Loucy (cell line): ENCODE data around the gene NLRP7.

Experiments used
- EZH2phosphoT487 ChIP-seq: fragments of 200-600 bp; IDR thresholded peaks from 2 replicates; pipeline ENCODE4 v1.6.1; 2018; ENCODE audit warnings: antibody characterized with exemption, mild to moderate bottlenecking, moderate library complexity, borderline replicate concordance
- TF ChIP-seq, protein P1 (sequence below): fragments of 200-600 bp; sonication (generic); conservative IDR thresholded peaks from 2 replicates; pipeline ENCODE4 v1.5.1; 2014; ENCODE audit warnings: mild to moderate bottlenecking, antibody characterized with exemption, low read length

DNA sequence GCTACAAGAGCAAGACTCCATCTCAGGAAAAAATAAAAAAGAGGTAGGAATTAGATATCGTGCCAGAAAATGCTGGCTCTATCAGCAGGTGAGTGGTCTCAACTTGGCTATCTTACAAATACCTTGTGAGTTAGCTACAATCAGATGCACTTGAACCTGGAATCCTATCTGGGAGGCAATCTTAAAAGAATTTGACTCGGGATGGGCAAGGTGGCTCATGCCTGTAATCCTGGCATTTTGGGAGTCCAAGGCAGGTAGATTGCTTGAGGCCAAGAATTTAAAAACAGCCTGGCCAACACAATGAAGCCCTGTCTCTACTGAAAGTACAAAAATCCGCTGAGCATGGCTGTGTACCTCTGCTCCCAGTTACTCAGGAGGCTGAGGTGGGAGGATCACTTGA, 48.2 kb upstream of the NLRP7 start:
- TF ChIP-seq, protein P1, sequence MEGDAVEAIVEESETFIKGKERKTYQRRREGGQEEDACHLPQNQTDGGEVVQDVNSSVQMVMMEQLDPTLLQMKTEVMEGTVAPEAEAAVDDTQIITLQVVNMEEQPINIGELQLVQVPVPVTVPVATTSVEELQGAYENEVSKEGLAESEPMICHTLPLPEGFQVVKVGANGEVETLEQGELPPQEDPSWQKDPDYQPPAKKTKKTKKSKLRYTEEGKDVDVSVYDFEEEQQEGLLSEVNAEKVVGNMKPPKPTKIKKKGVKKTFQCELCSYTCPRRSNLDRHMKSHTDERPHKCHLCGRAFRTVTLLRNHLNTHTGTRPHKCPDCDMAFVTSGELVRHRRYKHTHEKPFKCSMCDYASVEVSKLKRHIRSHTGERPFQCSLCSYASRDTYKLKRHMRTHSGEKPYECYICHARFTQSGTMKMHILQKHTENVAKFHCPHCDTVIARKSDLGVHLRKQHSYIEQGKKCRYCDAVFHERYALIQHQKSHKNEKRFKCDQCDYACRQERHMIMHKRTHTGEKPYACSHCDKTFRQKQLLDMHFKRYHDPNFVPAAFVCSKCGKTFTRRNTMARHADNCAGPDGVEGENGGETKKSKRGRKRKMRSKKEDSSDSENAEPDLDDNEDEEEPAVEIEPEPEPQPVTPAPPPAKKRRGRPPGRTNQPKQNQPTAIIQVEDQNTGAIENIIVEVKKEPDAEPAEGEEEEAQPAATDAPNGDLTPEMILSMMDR = no peak
- TF ChIP-seq EZH2phosphoT487 = no peak
